ENCODE measurements around the gene HHIP.

Gene HHIP

DNA sequence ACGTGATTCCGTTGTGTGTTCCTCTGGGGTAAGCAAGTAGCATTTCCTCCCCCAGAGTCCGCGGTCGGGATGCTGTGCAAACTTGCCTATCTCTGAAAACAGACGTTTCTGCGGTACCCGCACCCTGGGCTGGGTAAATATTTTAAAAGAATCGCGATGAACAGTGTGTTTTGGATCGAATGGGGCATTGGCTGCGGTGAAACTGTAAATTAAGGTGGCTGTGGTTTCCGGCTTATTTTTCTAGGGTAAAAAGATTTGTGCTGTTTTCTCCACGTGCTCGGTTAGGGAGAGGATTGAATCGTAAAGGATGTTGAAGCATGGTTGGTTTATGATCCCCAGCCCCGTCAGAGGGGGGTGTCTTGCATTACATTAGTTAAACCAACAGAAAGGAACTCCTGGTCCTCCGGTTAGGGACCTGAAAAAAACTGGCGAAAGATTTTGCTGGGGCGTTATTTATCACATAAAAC, 1.2 kb downstream of the HHIP start:
- H3K4me3 ChIP-seq (ENCODE audit: low read depth, low read length) = peak overlapping the region; percentile 70
- TF ChIP-seq, protein P1, sequence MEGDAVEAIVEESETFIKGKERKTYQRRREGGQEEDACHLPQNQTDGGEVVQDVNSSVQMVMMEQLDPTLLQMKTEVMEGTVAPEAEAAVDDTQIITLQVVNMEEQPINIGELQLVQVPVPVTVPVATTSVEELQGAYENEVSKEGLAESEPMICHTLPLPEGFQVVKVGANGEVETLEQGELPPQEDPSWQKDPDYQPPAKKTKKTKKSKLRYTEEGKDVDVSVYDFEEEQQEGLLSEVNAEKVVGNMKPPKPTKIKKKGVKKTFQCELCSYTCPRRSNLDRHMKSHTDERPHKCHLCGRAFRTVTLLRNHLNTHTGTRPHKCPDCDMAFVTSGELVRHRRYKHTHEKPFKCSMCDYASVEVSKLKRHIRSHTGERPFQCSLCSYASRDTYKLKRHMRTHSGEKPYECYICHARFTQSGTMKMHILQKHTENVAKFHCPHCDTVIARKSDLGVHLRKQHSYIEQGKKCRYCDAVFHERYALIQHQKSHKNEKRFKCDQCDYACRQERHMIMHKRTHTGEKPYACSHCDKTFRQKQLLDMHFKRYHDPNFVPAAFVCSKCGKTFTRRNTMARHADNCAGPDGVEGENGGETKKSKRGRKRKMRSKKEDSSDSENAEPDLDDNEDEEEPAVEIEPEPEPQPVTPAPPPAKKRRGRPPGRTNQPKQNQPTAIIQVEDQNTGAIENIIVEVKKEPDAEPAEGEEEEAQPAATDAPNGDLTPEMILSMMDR (conservative IDR thresholded peaks at IDR 0.05; ENCODE audit: low read depth, low read length) = peak; percentile 20
- peak; percentile 77 for DNase-seq (ENCODE audit: low read depth)

DNA sequence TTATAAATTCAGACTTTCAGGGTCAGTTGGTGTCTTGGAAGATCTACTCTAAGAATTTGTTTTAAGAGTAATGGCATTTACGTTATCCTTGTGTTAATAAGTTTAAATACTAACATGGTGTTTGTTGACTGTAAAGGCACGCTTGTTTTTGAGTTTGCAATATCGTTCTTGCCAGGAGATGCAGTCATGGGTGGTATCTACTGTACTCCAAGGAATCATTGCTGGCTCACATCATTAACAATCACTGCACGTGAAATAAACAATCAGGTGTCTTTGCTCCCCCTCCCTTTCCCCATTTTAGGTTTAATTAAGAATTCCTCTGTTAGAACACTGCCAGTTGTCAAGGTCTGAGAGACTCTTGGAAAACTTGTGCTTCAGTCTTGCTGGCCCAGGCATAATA, 1.6 kb downstream of the HHIP start:
- DNase-seq (ENCODE audit: low read depth) = no peak
- peak overlapping the region; percentile 70 for H3K4me3 ChIP-seq (ENCODE audit: low read depth, low read length)

DNA sequence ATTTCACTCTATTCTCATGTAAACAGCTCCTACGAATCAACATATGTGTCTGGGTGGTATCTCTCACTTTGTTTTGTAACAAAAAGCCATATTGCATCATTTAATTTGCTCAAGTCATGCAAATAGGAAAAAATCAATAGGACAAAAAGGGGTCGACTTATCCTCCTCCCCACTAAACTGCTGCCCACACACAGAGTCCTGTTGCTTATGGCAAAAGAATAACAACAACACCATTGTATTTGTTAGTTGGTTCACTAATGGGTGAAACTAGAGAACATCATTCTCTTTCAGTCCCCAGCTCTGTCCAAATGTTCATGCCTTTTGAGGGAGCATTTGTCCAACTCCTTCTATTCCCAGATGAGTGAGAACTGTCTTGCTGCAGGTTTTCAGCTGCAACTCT, 2.1 kb downstream of the HHIP start:
- H3K4me3 ChIP-seq (ENCODE audit: low read depth, low read length) = peak overlapping the region; percentile 70
- peak; percentile 17 for DNase-seq (ENCODE audit: low read depth)

More for the DNA sequence above, 1.6 kb downstream of the HHIP start:
- TF ChIP-seq, protein P1 (conservative IDR thresholded peaks at IDR 0.05; ENCODE audit: low read depth, low read length) = no peak

DNA sequence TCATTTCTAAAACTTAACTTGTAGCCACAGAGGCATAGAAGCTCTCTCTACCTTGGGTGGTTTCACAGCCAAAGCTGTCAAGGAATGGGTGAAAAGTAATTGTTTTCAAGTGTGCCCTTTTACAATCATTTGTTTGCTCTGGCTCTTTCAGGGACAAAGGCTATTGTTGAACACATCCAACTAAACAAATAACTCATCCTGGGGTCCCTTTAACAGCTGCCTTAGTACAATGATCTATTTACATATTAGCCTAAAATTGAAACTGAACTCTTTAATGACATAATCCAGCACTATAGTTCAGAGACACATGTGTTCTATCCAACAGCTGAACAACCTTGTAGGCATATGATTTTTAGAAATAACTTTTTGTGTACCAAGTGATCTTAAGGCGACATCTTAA, 3.7 kb downstream of the HHIP start:
- H3K4me3 ChIP-seq (ENCODE audit: low read depth, low read length) = peak overlapping the region; percentile 0

More for the DNA sequence above, 2.1 kb downstream of the HHIP start:
- TF ChIP-seq, protein P1 (conservative IDR thresholded peaks at IDR 0.05; ENCODE audit: low read depth, low read length) = no peak

DNA sequence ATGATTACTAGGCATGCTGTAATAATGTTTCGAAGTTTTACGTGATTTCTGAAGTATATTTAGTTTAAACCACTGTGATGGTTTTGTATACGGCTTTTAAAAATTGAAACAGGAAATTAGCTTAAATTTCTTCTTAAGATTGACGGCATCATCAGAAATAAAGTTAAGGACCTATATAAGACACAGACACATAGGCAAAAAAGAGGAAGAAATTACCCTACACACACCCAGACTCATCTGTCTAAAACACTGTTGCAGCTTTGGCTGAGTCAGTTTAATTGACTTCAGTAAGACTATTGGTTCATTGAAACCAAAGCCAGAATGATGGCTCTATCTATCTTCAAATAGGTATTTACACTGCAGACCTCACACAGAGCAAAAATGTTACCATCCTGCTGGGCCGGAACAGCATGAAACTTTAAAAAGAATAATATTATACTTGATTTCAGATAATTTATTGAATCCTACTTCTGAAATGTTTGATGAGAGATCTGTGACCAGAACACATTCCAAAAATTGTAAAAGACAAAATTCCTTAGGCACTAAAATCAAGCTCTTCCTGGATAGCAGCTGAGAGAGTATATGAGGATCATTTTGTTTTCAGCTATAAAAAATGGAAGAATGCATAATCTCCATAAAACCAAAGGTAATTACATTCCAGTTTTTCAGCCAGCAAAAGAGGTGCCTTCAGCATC, 4.5 kb downstream of the HHIP start:
- DNase-seq (ENCODE audit: low read depth) = peak; percentile 60
- H3K4me3 ChIP-seq (ENCODE audit: low read depth, low read length) = no peak overlapping the region
- TF ChIP-seq, protein P1 (conservative IDR thresholded peaks at IDR 0.05; ENCODE audit: low read depth, low read length) = no peak

More for the DNA sequence above, 3.7 kb downstream of the HHIP start:
- DNase-seq (ENCODE audit: low read depth) = no peak
- TF ChIP-seq, protein P1 (conservative IDR thresholded peaks at IDR 0.05; ENCODE audit: low read depth, low read length) = no peak

DNA sequence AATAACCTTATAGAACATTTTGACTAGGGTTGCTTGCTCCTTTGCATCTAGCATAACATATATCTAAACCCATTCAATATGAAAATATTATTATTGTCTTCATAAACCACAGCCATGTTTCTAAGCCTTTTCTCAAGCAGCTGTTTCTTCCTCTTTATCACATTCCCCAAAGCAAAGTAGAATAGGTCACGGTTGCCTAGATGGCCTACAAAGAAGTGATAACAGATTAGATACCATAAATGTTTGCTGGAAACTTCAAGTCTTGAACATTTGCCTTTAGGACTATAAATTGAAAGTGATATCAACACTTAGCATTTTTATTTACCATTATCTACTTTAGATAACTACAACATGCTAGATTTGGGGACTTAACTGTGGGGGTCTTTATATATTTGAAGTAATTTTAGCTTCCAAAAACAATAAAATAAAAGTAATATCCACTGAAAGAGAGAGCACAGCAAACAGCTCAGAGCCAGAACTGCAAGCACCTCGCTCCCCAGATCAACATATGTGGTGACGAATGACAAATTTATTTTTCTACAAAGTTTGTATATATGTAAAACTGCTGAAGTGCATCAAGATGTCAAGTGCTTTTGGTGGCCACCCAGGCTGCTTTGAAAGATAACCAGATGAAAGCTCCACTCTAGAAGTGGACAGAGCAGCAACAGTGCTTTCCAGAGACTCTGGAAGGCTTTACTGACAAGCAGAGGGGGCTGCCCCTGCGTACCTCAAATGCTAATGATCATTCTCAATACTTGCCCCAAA, 8.0 kb downstream of the HHIP start:
- no peak overlapping the region for H3K4me3 ChIP-seq (ENCODE audit: low read depth, low read length)
- no peak for DNase-seq (ENCODE audit: low read depth)
- TF ChIP-seq, protein P1 (conservative IDR thresholded peaks at IDR 0.05; ENCODE audit: low read depth, low read length) = no peak

All from choroid plexus epithelial cell (primary cell).